Fibroblast of skin of right biceps (primary cell): Measurements from ENCODE around the gene NUB1.
A peak's percentile ranks its signal among the peaks of the same experiment; 100 is the strongest.

Experiments
- DNase-seq: peaks from one replicate; pipeline ENCODE4 v3.0.0-alpha.2; 2013

The NUB1 gene

GRCh38 chr7:151408839-151409666, 67.4 kb downstream of the NUB1 start:
- no peak for DNase-seq

- no peak for DNase-seq
These were observed 68.2 kb downstream of the NUB1 start, which contains the start of gene WDR86 for GRCh38 chr7:151409667-151410404. Gene WDR86, minus strand, starts transcription at chr7:151410038. Its CDS starts 449 bp downstream, at chr7:151409589.

- no peak for DNase-seq
These were observed 69.1 kb downstream of the NUB1 start for GRCh38 chr7:151410405-151411390.

- no peak for DNase-seq
These were observed 69.9 kb downstream of the NUB1 start for GRCh38 chr7:151411551-151411950.

GRCh38 chr7:151412318-151412717, 70.7 kb downstream of the NUB1 start:
- DNase-seq = no peak

GRCh38 chr7:151413241-151413640, 71.6 kb downstream of the NUB1 start:
- DNase-seq = no peak

GRCh38 chr7:151415375-151416105, 73.9 kb downstream of the NUB1 start:
- peak; percentile 6 for DNase-seq

- no peak for DNase-seq
These were observed 74.7 kb downstream of the NUB1 start for GRCh38 chr7:151416112-151416940.

- DNase-seq = no peak
These were observed 75.3 kb downstream of the NUB1 start for GRCh38 chr7:151416941-151417315.

GRCh38 chr7:151420144-151420543, 78.5 kb downstream of the NUB1 start:
- DNase-seq = no peak

GRCh38 chr7:151422212-151422611, 80.6 kb downstream of the NUB1 start:
- DNase-seq = no peak

GRCh38 chr7:151423226-151423625, 81.6 kb downstream of the NUB1 start:
- DNase-seq = no peak

GRCh38 chr7:151423936-151424335, 82.3 kb downstream of the NUB1 start:
- DNase-seq = no peak

- peak; percentile 9 for DNase-seq
These were observed 83.2 kb downstream of the NUB1 start for GRCh38 chr7:151424799-151425198.

GRCh38 chr7:151425670-151426440, 84.2 kb downstream of the NUB1 start:
- peak; percentile 36 for DNase-seq

- peak; percentile 93 for DNase-seq
These were observed 84.9 kb downstream of the NUB1 start for GRCh38 chr7:151426441-151426903.

GRCh38 chr7:151426904-151427704, 85.5 kb downstream of the NUB1 start:
- no peak for DNase-seq

- DNase-seq = no peak
These were observed 86.2 kb downstream of the NUB1 start for GRCh38 chr7:151427705-151428377.
